Measurements from ENCODE around the gene SARDH. TPM values are rescaled to one million over a fixed set of nuclear protein-coding genes. Genes with fewer than 3 reads are reported as not detected.

The SARDH gene
- total and polyA plus RNA-seq, 2 of the 13 experiments (the other 11 are each of a cell fraction or from before 2014, with no cell fraction given) = 11.6 to 34.9 TPM

GRCh38 chr9:133739408-133740280 lies 1.5 kb upstream of the SARDH start (continued):
- TF ChIP-seq, protein P1, sequence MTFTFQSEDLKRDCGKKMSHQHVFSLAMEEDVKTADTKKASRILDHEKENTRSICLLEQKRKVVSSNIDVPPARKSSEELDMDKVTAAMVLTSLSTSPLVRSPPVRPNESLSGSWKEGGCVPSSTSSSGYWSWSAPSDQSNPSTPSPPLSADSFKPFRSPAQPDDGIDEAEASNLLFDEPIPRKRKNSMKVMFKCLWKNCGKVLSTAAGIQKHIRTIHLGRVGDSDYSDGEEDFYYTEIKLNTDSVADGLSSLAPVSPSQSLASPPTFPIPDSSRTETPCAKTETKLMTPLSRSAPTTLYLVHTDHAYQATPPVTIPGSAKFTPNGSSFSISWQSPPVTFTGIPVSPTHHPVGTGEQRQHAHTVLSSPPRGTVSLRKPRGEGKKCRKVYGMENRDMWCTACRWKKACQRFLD (CRISPR knock-in tag; IDR thresholded peaks at IDR 0.05; ENCODE audit: borderline replicate concordance) = 0 out of 2 replicates have a peak, but pooled peaks have one; percentile 48
- TF ChIP-seq ATF7 (IDR thresholded peaks at IDR 0.05) = no peak
- peak; percentile 78; the same call in 1 of the 2 replicates for TF ChIP-seq ATF7 (CRISPR knock-in tag; IDR thresholded peaks at IDR 0.05)
- no peak for TF ChIP-seq RFX1 (IDR thresholded peaks at IDR 0.05)
- peak; percentile 82; the same call in 1 of the 2 replicates for TF ChIP-seq ZNF329 (CRISPR knock-in tag; IDR thresholded peaks at IDR 0.05; ENCODE audit: low read depth)
- no peak for TF ChIP-seq ZNF256 (CRISPR knock-in tag; conservative IDR thresholded peaks at IDR 0.05)
- TF ChIP-seq PAF1 (CRISPR knock-in tag; IDR thresholded peaks at IDR 0.05) = no peak
- TF ChIP-seq, protein P2, sequence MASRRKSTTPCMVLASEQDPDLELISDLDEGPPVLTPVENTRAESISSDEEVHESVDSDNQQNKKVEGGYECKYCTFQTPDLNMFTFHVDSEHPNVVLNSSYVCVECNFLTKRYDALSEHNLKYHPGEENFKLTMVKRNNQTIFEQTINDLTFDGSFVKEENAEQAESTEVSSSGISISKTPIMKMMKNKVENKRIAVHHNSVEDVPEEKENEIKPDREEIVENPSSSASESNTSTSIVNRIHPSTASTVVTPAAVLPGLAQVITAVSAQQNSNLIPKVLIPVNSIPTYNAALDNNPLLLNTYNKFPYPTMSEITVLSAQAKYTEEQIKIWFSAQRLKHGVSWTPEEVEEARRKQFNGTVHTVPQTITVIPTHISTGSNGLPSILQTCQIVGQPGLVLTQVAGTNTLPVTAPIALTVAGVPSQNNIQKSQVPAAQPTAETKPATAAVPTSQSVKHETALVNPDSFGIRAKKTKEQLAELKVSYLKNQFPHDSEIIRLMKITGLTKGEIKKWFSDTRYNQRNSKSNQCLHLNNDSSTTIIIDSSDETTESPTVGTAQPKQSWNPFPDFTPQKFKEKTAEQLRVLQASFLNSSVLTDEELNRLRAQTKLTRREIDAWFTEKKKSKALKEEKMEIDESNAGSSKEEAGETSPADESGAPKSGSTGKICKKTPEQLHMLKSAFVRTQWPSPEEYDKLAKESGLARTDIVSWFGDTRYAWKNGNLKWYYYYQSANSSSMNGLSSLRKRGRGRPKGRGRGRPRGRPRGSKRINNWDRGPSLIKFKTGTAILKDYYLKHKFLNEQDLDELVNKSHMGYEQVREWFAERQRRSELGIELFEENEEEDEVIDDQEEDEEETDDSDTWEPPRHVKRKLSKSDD (CRISPR knock-in tag; IDR thresholded peaks at IDR 0.05; ENCODE audit: low read depth) = no peak
- no peak for TF ChIP-seq FOXP1 (IDR thresholded peaks at IDR 0.05)
- TF ChIP-seq FOXP1 (CRISPR knock-in tag; IDR thresholded peaks at IDR 0.05) = peak; percentile 50; the same call in 1 of the 2 replicates
- 0 out of 2 replicates have a peak, but pooled peaks have one; percentile 16 for TF ChIP-seq ZKSCAN5 (CRISPR knock-in tag; IDR thresholded peaks at IDR 0.05)
- peak; percentile 31; the same call in 1 of the 2 replicates for TF ChIP-seq KDM2A (CRISPR knock-in tag; IDR thresholded peaks at IDR 0.05; ENCODE audit: borderline replicate concordance, low read depth)
- no peak for TF ChIP-seq ZNF674 (CRISPR knock-in tag; IDR thresholded peaks at IDR 0.05; ENCODE audit: low read depth)
- TF ChIP-seq, protein P3, sequence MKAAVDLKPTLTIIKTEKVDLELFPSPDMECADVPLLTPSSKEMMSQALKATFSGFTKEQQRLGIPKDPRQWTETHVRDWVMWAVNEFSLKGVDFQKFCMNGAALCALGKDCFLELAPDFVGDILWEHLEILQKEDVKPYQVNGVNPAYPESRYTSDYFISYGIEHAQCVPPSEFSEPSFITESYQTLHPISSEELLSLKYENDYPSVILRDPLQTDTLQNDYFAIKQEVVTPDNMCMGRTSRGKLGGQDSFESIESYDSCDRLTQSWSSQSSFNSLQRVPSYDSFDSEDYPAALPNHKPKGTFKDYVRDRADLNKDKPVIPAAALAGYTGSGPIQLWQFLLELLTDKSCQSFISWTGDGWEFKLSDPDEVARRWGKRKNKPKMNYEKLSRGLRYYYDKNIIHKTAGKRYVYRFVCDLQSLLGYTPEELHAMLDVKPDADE (CRISPR knock-in tag; IDR thresholded peaks at IDR 0.05) = no peak
- TF ChIP-seq, protein P4, sequence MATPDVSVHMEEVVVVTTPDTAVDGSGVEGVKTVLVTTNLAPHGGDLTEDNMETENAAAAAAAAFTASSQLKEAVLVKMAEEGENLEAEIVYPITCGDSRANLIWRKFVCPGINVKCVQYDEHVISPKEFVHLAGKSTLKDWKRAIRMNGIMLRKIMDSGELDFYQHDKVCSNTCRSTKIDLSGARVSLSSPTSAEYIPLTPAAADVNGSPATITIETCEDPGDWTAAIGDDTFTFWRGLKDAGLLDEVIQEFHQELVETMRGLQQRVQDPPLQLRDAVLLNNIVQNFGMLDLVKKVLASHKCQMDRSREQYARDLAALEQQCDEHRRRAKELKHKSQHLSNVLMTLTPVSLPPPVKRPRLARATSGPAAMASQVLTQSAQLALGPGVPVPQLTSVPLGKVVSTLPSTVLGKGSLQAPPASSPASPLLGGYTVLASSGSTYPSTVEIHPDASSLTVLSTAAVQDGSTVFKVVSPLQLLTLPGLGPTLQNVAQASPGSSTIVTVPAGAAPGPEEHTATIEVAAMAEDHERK (CRISPR knock-in tag; IDR thresholded peaks at IDR 0.05; ENCODE audit: low read depth) = no peak
- TF ChIP-seq ZNF160 (CRISPR knock-in tag; IDR thresholded peaks at IDR 0.05) = no peak; the same call in 1 of the 2 replicates
- no peak for TF ChIP-seq PRDM15 (CRISPR knock-in tag; IDR thresholded peaks at IDR 0.05)
- TF ChIP-seq KLF15 (CRISPR knock-in tag; IDR thresholded peaks at IDR 0.05; ENCODE audit: borderline replicate concordance) = peak; percentile 46; the same call in 1 of the 2 replicates
- peak; percentile 83 for TF ChIP-seq HIVEP1 (CRISPR knock-in tag; IDR thresholded peaks at IDR 0.05)
